H9 (cell line): ENCODE measurements around the gene ABCB8. TPM values are rescaled to one million over a fixed set of nuclear protein-coding genes. Genes with fewer than 3 reads are reported as not detected.

ENCODE experiments used
- DNase-seq: peaks from one replicate; pipeline ENCODE4 v3.0.0-alpha.2; 2017
- H2AFZ ChIP-seq: one replicate; pipeline ENCODE4 v1.6.1; 2013; ENCODE audit warnings: mild to moderate bottlenecking, low read length, control low read depth, moderate library complexity
- H2AK5ac ChIP-seq: 2 replicates; pipeline ENCODE4 v1.6.1; 2013; ENCODE audit warnings: low read length, control low read depth, mixed read lengths; ENCODE audit not compliant: insufficient read length
- H2BK120ac ChIP-seq: one replicate; pipeline ENCODE4 v1.6.1; 2013; ENCODE audit warnings: low read depth, mild to moderate bottlenecking, low read length, control low read depth, inconsistent platforms; ENCODE audit not compliant: poor library complexity, severe bottlenecking
- H2BK12ac ChIP-seq: 2 replicates; pipeline ENCODE4 v1.6.1; 2013; ENCODE audit warnings: low read length, control low read depth, mixed read lengths, low read depth; ENCODE audit not compliant: insufficient read length
- H2BK15ac ChIP-seq: 2 replicates; pipeline ENCODE4 v1.6.1; 2013; ENCODE audit warnings: low read depth, low read length, control low read depth
- H2BK20ac ChIP-seq: one replicate; pipeline ENCODE4 v1.6.1; 2013; ENCODE audit warnings: low read depth, mild to moderate bottlenecking, low read length, control low read depth, inconsistent platforms; ENCODE audit not compliant: poor library complexity, severe bottlenecking
- H2BK5ac ChIP-seq: 2 replicates; pipeline ENCODE4 v1.6.1; 2013; ENCODE audit warnings: low read length, control low read depth, mixed read lengths; ENCODE audit not compliant: insufficient read length
- H3K14ac ChIP-seq: 2 replicates; pipeline ENCODE4 v1.6.1; 2013; ENCODE audit warnings: low read length, control low read depth; ENCODE audit not compliant: insufficient read depth
- H3K18ac ChIP-seq: 2 replicates; pipeline ENCODE4 v1.6.1; 2013; ENCODE audit warnings: low read depth, mild to moderate bottlenecking, mixed read lengths, low read length, control low read depth; ENCODE audit not compliant: insufficient read length
- H3K23ac ChIP-seq: 2 replicates; pipeline ENCODE4 v1.6.1; 2013; ENCODE audit warnings: low read length, control low read depth, mixed read lengths, low read depth; ENCODE audit not compliant: insufficient read length
- H3K23me2 ChIP-seq: 2 replicates; pipeline ENCODE4 v1.6.1; 2013; ENCODE audit warnings: low read depth, mild to moderate bottlenecking, mixed read lengths, low read length, control low read depth; ENCODE audit not compliant: insufficient read length, poor library complexity, severe bottlenecking
- H3K27ac ChIP-seq: 2 replicates; pipeline ENCODE4 v1.5.1; 2013; ENCODE audit warnings: low read length, control low read depth, mixed read lengths, low read depth; ENCODE audit not compliant: insufficient read length
- H3K27me3 ChIP-seq: 2 replicates; pipeline ENCODE4 v1.6.1; 2013; ENCODE audit warnings: low read length, control low read depth, inconsistent platforms; ENCODE audit not compliant: insufficient read depth
- H3K4ac ChIP-seq: 2 replicates; pipeline ENCODE4 v1.6.1; 2013; ENCODE audit warnings: low read depth, mild to moderate bottlenecking, control low read depth, inconsistent platforms, low read length, moderate library complexity
- H3K4me1 ChIP-seq: 2 replicates; pipeline ENCODE4 v1.6.1; 2013; ENCODE audit warnings: low read length, control low read depth, inconsistent platforms; ENCODE audit not compliant: insufficient read depth
- H3K4me2 ChIP-seq: 2 replicates; pipeline ENCODE4 v1.6.1; 2013; ENCODE audit warnings: low read length, control low read depth, mixed read lengths; ENCODE audit not compliant: insufficient read length, insufficient read depth
- H3K56ac ChIP-seq: 2 replicates; pipeline ENCODE4 v1.6.1; 2013; ENCODE audit warnings: low read depth, mild to moderate bottlenecking, mixed read lengths, low read length, control low read depth; ENCODE audit not compliant: insufficient read length
- H3K79me1 ChIP-seq: 2 replicates; pipeline ENCODE4 v1.6.1; 2013; ENCODE audit warnings: low read depth, mild to moderate bottlenecking, moderate library complexity, low read length, control low read depth, inconsistent platforms; ENCODE audit not compliant: insufficient read depth, poor library complexity, severe bottlenecking
- H3K79me2 ChIP-seq: 2 replicates; pipeline ENCODE4 v1.6.1; 2013; ENCODE audit warnings: low read length, control low read depth, inconsistent platforms; ENCODE audit not compliant: insufficient read depth
- H3K9ac ChIP-seq: 2 replicates; pipeline ENCODE4 v1.6.1; 2013; ENCODE audit warnings: low read length, control low read depth, mixed read lengths; ENCODE audit not compliant: insufficient read length; ENCODE audit errors: extremely low read depth
- H3K9me3 ChIP-seq: one replicate; pipeline ENCODE4 v1.6.1; 2013; ENCODE audit warnings: low read depth, low read length, inconsistent platforms; ENCODE audit not compliant: control insufficient read depth
- H3T11ph ChIP-seq: one replicate; pipeline ENCODE4 v1.6.1; 2013; ENCODE audit warnings: mild to moderate bottlenecking, low read length, control low read depth, inconsistent platforms
- H4K20me1 ChIP-seq: one replicate; pipeline ENCODE4 v1.6.1; 2013; ENCODE audit not compliant: control insufficient read depth, insufficient read length, insufficient read depth
- H4K5ac ChIP-seq: 2 replicates; pipeline ENCODE4 v1.6.1; 2013; ENCODE audit warnings: low read depth, mild to moderate bottlenecking, mixed read lengths, low read length, control low read depth; ENCODE audit not compliant: insufficient read length
- H4K8ac ChIP-seq: replicated peaks from 2 replicates; pipeline ENCODE4 v1.6.1; 2013; ENCODE audit warnings: low read length, control low read depth, mixed read lengths, low read depth; ENCODE audit not compliant: insufficient read length
- H4K91ac ChIP-seq: 2 replicates; pipeline ENCODE4 v1.6.1; 2013; ENCODE audit warnings: low read depth, mild to moderate bottlenecking, moderate library complexity, mixed read lengths, low read length, control low read depth; ENCODE audit not compliant: insufficient read length
- H3K27ac Mint-ChIP-seq, 3 experiments: 2 replicates in 2 of 3; 3 replicates in 1 of 3; pipeline ENCODE4 v1.8.0; 2020 to 2021; ENCODE audit warnings: mixed read lengths in 3 of 3, mild to moderate bottlenecking in 1 of 3, moderate library complexity in 1 of 3
- H3K27me3 Mint-ChIP-seq: 2 replicates; pipeline ENCODE4 v1.8.0; 2021; ENCODE audit warnings: low read depth, mild to moderate bottlenecking, moderate library complexity, mixed read lengths
- H3K36me3 Mint-ChIP-seq, 3 experiments: 2 replicates in 2 of 3; 3 replicates in 1 of 3; pipeline ENCODE4 v1.8.0; 2020 to 2021; ENCODE audit warnings: low read depth in 3 of 3, mixed read lengths in 3 of 3; ENCODE audit not compliant: insufficient read depth in 1 of 3
- H3K4me1 Mint-ChIP-seq, 2 experiments: 2 replicates each; pipeline ENCODE4 v1.8.0; 2020; ENCODE audit warnings: mixed read lengths in 2 of 2
- H3K4me3 Mint-ChIP-seq, 2 experiments: 2 replicates in 1 of 2; 3 replicates in 1 of 2; pipeline ENCODE4 v1.8.0; 2020 to 2021; ENCODE audit warnings: mild to moderate bottlenecking in 2 of 2, mixed read lengths in 2 of 2, moderate library complexity in 1 of 2
- H3K9me3 Mint-ChIP-seq, 2 experiments: 2 replicates in 1 of 2; 3 replicates in 1 of 2; pipeline ENCODE4 v1.8.0; 2020; ENCODE audit warnings: mild to moderate bottlenecking in 2 of 2, mixed read lengths in 2 of 2, moderate library complexity in 1 of 2
- WGBS: extraction: QIAGEN DNeasy Blood & Tissue Kit; methylation state at CpG from one replicate; pipeline ENCODE4 v1.1.7; 2013; ENCODE audit warnings: missing lambda C conversion rate, low lambda C conversion rate, mixed read lengths; ENCODE audit not compliant: insufficient read length; ENCODE audit errors: extremely low coverage; 5-methylcytosine and 5-hydroxymethylcytosine counted together
- total RNA-seq: library from RNA; stranded (reverse); gene quantifications from 2 replicates; pipeline ENCODE4 v1.2.1, GENCODE V29; 2021
- TF ChIP-seq, protein P1 (sequence below): fragments of 200-600 bp; sonication (generic); conservative IDR thresholded peaks from 3 replicates; pipeline ENCODE4 v1.8.0; 2021; ENCODE audit warnings: antibody characterized with exemption, mild to moderate bottlenecking

The ABCB8 gene
- total RNA-seq, 1 experiment from 2014 or later: 22.1 TPM

DNA sequence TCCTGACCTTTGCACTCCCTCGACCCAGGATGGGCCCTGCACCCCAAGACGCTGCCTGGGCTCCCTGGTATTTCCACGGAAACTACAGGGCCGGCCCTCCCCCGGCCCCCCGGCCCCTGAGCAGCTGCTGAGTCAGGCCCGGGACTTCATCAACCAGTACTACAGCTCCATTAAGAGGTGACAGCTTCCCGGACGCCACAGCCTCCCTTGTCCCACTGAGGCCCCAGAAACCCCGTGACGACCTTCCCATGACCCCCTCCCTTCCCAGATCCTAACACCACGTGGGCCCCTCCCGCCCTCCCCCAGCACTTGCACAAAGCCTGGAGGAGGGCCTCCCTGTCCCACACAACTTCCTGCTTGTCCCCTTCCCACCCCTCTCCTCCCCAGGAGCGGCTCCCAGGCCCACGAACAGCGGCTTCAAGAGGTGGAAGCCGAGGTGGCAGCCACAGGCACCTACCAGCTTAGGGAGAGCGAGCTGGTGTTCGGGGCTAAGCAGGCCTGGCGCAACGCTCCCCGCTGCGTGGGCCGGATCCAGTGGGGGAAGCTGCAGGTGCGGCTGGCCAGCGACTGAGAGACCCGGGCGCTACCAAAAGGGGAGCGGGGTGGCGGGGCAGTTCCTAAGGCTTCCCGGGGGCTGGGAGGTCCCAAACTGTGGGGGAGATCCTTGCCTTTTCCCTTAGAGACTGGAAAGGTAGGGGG is 31.7 kb upstream of the ABCB8 start:
- Histone ChIP-seq H3K4me1 (no peaks in the 10 kb centered on the region; the same call in 1 of the 2 replicates), H3K4ac (no peak overlapping the region), H3K18ac (no peak overlapping the region), H3K79me2 (no peaks in the 10 kb centered on the region), H3K27ac (no peak overlapping the region), H4K5ac (no peak overlapping the region), H4K20me1 (no peaks in the 10 kb centered on the region), H2AK5ac (no peak overlapping the region), H3K79me1 (no peaks in the 10 kb centered on the region), H3K9me3 (no peaks in the 10 kb centered on the region), H4K8ac (no peak overlapping the region), H2BK12ac (no peak overlapping the region), H3K4me2 (no peak overlapping the region), H3K23me2 (no peaks in the 10 kb centered on the region), H3K14ac (no peak overlapping the region), H2BK15ac (no peak overlapping the region), H3K27me3 (no peaks in the 10 kb centered on the region), H3T11ph (no peak overlapping the region), H4K91ac (no peak overlapping the region), H3K23ac (no peak overlapping the region), H3K9ac (no peak overlapping the region), H2BK20ac (no peak overlapping the region), H2BK120ac (no peak overlapping the region), H2AFZ (no peak overlapping the region), H3K56ac (no peak overlapping the region), H2BK5ac (no peak overlapping the region)
- Mint-ChIP-seq H3K27ac (no peak overlapping the region), H3K4me3 (no peak overlapping the region), H3K27me3 (no peaks in the 10 kb centered on the region; the same call in 1 of the 2 replicates), H3K4me1 (peaks cover 5 to 23% of the 10 kb centered on the region in 2 experiments), H3K9me3 (no peaks in the 10 kb centered on the region; a peak in 1 of 5 replicates), H3K36me3 (no peaks in the 10 kb centered on the region; a peak in 1 of 7 replicates)
- peak; percentile 48 for DNase-seq
- no CpG with 5 or more reads among the region's 31 CpGs for WGBS
- TF ChIP-seq, protein P1, sequence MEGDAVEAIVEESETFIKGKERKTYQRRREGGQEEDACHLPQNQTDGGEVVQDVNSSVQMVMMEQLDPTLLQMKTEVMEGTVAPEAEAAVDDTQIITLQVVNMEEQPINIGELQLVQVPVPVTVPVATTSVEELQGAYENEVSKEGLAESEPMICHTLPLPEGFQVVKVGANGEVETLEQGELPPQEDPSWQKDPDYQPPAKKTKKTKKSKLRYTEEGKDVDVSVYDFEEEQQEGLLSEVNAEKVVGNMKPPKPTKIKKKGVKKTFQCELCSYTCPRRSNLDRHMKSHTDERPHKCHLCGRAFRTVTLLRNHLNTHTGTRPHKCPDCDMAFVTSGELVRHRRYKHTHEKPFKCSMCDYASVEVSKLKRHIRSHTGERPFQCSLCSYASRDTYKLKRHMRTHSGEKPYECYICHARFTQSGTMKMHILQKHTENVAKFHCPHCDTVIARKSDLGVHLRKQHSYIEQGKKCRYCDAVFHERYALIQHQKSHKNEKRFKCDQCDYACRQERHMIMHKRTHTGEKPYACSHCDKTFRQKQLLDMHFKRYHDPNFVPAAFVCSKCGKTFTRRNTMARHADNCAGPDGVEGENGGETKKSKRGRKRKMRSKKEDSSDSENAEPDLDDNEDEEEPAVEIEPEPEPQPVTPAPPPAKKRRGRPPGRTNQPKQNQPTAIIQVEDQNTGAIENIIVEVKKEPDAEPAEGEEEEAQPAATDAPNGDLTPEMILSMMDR: no peak
